ENCODE data around the gene VSIG10L2.

VSIG10L2 gene

DNA sequence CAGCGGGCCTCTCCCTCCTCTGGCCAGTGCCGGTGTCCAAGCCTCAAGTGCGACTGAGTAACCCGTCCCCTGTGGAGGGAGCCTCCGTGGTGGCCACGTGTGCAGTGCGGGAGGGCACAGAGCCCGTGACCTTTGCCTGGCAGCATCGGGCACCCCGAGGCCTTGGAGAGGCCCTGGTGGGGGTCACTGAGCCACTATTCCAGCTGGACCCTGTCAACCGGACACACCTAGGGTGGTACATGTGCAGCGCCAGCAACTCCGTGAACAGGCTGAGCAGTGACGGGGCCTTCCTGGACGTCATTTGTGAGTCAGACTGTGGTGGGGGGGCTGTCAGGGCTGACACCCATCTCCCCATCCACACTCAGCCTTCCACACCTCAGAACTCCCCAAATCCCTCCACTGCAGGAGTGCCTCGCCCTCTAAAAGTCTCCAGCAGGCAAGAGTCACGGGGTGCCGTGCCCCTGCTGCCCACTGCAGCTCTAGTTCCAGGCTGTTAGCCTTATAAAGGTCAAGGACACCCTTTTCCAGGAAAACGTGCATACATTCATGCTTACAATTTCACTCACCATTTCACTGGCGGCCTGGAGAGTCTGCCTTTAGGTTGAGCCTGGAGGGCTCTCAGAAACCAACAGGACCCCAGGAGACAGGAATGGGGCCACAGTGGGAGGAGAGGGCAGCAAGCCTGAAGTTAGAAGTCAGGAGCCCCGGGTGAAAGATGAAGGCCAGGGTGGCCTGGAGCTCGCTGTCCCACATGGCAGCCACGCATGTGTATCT, 2.6 kb downstream of the VSIG10L2 start:
- DNase-seq: no peak

GRCh38 chr11:125949271-125950177, 3.7 kb downstream of the VSIG10L2 start:
- DNase-seq: no peak

DNA sequence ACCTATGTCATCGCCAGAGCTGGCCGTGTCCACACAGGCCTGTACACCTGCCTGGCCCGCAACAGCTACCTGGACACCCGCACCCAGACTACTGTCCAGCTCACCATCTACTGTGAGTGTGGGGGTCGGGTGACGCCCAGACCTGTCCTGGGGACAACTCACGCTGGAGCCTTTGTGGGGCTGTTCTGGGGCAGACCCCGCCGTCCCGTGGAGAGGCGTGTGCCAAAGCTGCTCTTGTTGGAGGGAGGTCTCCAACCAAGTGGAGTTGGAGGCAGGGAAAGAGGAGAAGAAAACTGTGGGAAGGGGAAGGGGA, 4.3 kb downstream of the VSIG10L2 start:
- DNase-seq: no peak

GRCh38 chr11:125950696-125951651, 5.1 kb downstream of the VSIG10L2 start:
- DNase-seq: no peak

GRCh38 chr11:125951731-125952130, 5.9 kb downstream of the VSIG10L2 start:
- DNase-seq: no peak

- no peak for DNase-seq
Measured at GRCh38 chr11:125952559-125952958, 6.7 kb downstream of the VSIG10L2 start.

GRCh38 chr11:125952973-125953372, 7.1 kb downstream of the VSIG10L2 start:
- no peak for DNase-seq

GRCh38 chr11:125953401-125953935, 7.6 kb downstream of the VSIG10L2 start:
- no peak for DNase-seq

DNA sequence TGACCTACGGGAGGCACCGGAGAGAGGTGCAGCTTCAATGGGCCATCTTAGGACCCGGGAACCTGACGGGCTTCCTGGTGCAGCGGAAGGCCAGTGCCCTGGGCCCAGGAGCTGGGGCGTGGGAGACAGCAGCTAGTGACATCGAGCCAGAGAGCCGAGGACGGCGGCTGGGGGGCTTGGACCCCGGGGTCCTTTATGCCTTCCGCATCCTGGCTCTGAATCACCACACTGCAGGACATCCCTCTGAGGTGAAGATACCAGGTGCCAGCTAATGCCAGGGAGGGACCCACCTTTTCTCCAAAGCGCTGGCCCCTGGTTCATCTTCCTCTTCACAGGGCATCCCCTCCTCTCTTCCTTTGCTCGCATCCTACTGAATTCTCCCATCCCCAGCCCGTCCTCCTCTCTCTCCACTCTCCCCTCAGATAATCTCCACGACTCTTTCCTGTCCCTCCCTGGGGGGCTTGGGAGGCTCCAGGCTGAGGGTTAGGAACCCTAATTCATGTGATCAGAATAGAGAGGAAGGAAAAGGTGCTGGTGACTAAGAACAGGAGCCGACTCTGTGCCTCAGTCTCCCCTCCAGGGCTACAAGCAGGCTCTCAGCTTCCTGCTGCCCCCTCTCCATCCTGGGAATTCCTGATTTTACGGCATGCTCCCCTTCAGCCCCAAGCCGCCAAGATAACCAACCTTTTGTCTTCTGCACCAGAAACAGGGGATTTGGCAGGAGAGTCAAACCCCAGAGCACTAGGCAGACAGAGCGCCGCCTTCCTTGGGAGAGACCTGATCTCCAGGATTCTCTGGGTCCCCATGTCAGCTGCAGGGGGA, 8.5 kb downstream of the VSIG10L2 start:
- DNase-seq: no peak

- no peak for DNase-seq
Measured at GRCh38 chr11:125954945-125955640, 9.2 kb downstream of the VSIG10L2 start.

DNA sequence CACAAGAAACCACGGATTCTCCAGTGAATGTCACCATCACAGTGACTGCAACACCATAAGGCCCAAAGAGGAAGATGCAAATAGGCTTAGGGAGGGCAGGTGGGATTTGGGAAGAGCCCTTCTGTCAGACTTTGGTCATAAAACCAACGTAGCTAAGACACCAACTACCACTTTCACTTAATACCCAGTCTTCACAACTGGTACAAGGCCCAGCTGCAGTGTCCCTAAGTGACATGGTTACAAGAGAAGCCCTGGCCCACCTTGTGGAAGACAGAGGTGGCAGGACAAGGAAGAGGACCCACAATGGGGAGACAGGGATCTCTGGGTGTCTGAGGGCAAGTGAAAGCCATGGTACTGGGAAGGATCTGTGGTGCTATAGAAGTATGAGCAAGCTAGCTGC, 10.0 kb downstream of the VSIG10L2 start:
- DNase-seq: no peak

GRCh38 chr11:125956391-125957134, 10.7 kb downstream of the VSIG10L2 start:
- DNase-seq: no peak

DNA sequence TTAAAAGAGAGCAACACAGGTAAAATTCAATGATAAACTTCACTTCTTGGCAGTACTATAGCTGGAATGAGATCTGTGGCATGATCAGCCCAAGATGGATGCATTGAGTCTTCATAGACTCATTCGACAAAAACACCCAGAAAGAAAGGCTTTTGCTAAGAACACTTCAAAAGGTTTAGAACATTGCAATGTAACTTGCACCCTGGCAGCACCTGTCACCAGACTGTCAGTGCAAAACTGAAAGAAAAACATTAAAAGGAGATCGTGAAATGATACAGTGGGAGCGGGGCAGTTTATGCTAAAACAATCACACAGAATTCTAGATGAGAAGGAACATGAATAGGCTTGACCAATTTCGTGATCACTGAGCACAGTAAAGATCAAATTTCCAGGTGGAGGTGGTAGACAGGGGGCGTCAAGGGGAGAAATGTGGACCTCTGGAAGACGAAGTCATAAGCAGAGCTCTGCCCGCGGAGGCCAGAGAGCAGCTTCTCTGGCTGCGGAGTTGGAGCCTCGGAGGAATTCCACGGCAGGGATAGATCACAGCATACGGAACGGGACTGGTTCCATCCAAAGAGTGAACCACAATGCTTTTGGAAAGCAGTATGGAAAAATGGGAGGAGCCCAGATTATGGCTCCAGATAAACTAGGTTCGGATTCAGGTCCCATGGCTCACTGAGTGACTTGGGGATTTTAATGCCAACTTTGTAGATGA, 11.9 kb downstream of the VSIG10L2 start:
- no peak for DNase-seq

DNA sequence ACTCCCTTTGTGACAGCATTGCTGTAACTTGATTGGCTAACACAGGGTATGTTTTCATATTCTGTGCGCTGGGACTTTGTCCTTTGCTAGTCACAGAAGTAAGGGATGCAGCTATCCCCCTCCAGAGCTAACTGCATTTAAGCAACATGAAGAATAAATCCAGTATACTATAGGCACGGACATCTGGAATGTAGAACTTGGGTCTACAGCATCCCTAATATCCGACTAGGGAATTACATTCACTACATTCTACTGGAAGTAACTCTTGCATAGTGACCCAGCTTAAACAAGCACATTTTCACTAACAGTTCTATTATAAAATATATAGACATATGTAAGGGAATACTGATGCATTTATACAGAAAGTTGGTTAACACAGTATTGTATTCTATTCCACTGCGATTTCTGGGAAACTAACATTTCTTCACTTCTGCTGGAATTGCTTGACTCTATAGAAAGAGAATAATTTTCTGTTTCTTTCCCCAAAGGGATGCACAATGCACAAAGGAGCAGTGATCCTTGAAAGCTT, 13.1 kb downstream of the VSIG10L2 start:
- DNase-seq: no peak

GRCh38 chr11:125959511-125959910, 13.7 kb downstream of the VSIG10L2 start:
- no peak for DNase-seq

GRCh38 chr11:125959931-125960330, 14.1 kb downstream of the VSIG10L2 start:
- DNase-seq: no peak

GRCh38 chr11:125960771-125961170, 14.9 kb downstream of the VSIG10L2 start:
- DNase-seq: no peak

GRCh38 chr11:125967515-125967914, 21.7 kb downstream of the VSIG10L2 start:
- DNase-seq: no peak

DNA sequence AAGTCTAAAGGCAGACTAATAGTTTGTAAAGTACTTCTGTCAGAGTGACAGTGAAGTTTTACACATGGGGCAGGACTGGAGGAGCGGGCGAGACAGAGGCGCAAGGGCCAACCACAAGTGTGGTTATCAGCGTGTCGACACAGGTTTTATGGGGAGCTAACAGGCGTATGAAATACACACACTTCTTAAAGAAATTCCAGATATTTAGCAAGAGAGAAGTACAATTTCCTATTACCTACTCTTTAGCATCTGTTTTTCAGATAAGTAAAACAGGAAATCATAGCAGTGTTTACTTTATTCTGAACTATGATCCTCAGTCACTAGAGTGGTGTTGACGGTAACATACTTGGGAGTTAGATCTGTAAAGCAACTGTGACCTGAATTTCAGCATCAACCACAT, 22.5 kb downstream of the VSIG10L2 start:
- DNase-seq: peak; percentile 48
